KG1 (cell line): ENCODE data around the gene HSD17B2.
"Not testable (repeated sequence)": the region's sequence is repeated elsewhere in the genome, so short reads cannot be mapped to it uniquely, and the experiment has no call there.

Experiments used
- DNase-seq: peaks from one replicate; lab custom pipeline; 2025; lab: John Stamatoyannopoulos, UW

HSD17B2 gene, protein sequence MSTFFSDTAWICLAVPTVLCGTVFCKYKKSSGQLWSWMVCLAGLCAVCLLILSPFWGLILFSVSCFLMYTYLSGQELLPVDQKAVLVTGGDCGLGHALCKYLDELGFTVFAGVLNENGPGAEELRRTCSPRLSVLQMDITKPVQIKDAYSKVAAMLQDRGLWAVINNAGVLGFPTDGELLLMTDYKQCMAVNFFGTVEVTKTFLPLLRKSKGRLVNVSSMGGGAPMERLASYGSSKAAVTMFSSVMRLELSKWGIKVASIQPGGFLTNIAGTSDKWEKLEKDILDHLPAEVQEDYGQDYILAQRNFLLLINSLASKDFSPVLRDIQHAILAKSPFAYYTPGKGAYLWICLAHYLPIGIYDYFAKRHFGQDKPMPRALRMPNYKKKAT

GRCh38 chr16:82034981-82035612 is at the start of gene HSD17B2:
TSS of gene HSD17B2 (plus strand) at chr16:82035253. CDS start at chr16:82035425, 172 bp downstream.
- DNase-seq = no peak

DNA sequence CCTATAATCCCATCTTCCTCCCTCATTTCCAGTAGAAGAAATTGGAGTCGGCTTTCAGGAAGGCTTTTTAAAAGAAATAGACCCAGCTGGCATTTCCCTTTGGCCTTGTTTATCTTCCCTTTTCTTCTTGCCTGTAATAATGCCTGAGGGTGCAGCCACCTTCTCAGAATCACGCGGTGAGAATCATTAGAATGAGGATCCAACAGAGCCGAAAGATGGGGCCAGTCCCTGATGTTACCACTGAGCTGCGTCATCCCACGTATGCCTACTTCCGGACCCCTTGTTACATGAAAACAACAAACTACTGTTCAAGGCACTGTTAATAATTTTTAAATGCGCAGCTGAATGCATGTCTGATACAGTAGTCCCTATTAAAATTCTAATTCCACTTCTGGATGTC is 47.9 kb upstream of the HSD17B2 start:
- no peak for DNase-seq

DNA sequence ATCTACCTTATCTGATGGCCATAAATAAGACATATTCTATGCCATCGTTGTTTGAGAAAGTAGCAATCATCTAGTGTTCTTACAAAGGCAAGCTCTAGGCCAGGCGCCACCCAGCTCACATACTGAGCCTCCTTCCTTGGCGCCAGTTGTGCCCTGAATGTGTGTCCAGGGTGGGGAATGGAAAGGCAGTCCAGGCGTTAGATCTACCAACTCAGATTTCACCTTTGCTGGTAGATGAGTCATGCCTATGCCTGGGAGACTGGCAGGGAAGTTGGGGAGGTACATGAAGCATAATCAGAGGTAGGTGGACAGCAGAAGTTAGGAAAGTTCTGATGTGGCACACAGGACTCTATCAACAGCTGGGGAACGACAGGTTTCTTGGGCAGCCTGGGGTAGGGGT is 47.3 kb upstream of the HSD17B2 start:
- no peak for DNase-seq

DNA sequence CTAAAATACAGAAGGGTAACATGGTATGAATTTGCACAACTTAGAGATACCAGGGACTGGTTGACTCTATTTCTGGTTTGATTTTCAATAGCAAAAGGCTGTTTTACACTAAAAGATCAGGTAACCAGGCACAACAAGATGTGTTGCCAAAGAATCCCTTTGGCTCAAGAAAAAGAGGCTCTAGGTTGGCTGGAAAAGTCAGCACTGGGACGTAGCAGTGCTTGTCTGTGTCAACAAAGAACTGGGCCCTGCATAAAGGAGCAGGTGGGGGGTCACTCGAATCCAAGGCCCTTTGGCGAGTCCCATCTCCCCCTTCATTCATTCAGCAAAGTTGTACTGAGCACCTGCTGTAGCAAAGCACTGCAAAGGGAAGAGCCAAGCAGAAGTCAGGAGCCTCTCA is 42.2 kb upstream of the HSD17B2 start:
- DNase-seq = no peak

GRCh38 chr16:81994485-81994884 is 40.6 kb upstream of the HSD17B2 start:
- DNase-seq = no peak

DNA sequence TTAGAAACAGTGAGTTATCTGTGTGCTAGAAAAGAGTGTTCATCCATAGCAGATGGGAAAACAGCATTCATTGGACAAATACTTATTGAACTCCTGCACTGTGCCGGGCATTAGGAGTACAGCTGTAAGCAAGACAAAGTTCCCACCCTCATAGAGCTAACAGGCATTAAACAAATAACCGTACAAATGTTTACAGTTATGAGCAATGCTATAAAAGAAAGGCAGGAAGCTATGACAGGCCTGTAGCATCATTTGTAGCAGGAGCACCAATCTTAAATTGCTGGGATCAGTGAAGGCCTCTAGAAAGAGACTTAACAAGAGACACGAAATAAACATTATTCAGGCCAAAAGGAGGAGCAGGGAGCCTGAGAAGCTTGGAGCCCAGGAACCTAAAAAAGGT is 39.4 kb upstream of the HSD17B2 start:
- no peak for DNase-seq

DNA sequence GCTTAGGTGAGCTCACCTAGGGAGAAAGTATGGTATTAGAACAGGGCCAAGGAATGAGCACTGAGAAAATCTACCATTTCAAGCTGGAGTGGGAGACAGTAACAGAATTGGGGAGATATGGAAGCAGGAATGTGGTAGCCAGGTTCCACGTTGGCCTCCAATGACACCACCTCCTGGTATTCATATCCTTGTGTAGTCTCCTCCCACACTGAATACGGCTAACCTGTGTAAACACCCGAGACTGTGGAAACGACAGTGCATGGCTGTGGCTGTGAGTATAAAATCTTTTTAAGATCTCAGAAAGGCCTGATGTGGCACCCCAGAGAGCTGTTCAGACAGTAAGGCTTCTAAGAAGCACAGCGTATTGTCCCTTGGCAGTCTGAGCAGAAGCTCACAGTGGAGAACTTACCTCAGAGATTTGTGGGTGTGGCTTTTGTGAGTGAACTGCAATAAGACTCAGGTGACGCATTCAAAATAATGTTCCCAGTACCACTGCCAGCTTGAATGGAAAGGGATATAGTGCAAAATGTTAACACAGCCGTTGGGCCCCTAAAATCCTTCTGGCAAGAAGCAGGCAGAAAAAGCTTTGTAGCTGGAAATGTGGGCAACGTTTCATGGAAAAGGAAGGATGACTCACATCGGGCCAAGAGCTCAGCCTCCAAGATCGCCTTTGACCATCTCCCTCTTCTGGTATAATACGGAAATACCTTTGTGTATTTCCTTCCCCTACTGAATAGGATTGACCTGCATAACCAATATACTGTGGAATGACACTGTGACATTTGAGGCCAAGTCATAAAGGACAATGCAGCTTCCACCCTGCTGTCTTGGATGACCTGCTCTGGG is 38.2 kb upstream of the HSD17B2 start:
- DNase-seq = no peak

DNA sequence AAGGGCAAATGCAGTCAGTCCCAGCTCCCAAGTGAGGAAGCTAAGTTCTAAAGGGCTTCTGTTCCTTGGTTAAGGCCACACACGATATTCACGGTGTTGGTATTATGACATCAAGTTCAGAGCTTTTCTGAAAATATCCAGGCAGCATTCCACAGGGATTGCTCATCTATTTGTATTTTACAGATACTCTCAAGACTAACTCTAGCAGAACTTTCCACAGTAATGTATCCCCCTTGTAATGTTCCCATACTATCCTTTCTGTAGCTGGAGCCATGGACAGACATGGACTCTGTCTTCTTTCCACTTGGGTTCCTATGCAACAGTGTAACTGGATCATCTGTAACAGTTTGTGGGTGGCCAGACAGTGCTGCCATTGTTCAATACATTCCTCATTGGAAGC is 37.3 kb upstream of the HSD17B2 start:
- DNase-seq = no peak

DNA sequence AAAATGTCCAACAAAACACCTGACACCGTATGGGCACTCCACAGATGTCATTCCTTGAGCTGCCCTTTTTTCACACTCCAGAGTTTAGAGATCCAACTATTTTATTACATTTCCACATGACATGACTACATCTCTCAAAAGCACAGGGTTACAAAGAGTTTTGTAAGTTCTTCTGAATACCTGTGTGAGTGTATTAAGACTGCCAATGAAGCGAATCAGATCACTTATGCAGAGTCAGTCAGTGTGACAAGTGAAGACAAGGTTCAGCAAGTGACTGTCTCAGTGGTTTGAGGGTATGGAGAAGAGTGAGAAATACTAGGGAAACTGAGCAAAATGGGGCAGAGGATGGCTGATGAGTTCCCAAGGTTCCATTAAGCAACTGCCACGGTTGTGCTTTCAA is 32.2 kb upstream of the HSD17B2 start:
- DNase-seq = no peak

DNA sequence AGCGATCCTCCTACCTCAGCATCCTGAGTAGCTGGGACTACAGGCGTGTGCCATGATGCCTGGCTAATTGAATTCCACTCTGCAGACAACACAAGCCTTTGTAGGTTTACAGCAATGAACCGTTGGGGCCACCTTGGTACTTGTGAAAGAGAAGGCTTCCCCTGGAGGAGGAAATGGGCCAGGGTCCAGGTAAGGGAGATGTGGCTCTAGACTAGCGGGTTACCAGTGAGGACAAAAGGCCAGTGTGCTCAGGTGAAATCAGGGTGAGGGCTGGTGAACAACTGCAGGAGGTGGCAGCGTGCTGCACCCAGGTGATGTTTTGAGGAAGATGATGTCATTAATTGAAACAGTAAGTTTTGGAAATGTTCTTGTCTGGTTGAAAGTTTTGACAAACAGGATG is 30.5 kb upstream of the HSD17B2 start:
- DNase-seq = no peak

DNA sequence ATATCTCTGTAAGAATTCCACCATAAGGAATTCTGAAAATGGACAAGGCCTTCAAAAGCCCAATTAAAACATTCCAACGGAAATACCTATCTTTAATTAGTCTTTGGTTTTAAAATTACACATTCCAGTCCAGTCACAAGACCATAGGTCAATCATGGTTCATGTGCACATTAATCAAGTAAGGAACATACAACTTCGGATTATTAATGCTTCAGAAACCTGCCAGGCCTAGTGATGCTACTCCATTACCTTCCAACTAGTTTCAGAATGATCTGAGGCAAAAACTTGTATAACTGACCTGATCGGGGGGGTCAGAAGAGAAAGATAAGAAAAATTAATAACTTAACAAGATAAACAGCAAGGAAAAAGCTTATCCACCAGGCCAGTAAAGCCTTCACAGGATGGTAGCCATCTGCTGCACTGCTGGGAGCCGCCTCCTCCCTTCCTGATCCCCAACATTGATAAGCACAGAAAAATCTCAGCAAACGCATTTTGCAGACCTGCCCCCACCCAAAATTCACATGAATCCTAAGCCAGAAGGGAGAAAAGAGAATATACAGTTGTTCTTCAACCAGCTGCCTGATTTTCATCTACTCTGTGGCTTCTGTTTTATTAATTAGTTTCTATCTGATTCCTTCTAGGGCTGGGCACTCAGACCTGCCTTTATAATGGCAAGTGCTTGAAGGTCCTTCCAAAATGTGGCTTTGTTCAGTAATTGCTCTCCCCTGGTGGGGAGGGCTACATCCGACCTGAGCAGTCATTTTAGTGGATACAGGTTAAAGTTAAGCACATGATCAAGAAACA is 29.8 kb upstream of the HSD17B2 start:
- no peak for DNase-seq

GRCh38 chr16:82006036-82006435 is 29.0 kb upstream of the HSD17B2 start:
- DNase-seq = no peak

DNA sequence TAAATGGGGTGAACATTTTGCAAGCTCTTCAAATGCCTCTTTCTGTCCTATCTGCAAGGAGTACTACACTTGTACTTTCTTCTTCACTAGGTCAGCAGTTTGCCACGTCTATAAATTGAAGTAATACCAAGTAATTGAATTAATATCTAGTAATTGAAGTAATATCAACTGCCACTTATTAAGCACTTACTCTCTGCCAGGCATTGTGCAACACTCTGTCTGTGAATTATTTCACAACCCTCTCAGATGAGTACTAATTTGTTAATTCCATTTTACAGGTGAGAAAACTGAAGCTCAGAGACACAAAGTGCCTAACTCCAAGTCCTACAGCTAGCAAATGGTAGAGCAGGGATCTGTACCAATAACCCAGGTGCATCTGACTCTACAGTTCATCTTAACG is 27.9 kb upstream of the HSD17B2 start:
- no peak for DNase-seq

GRCh38 chr16:82008957-82009592 is 26.0 kb upstream of the HSD17B2 start:
- no peak for DNase-seq

- DNase-seq = not testable (repeated sequence)
These were observed 25.3 kb upstream of the HSD17B2 start for GRCh38 chr16:82009789-82010188.

- DNase-seq = no peak
These were observed 24.4 kb upstream of the HSD17B2 start for GRCh38 chr16:82010649-82011048.

GRCh38 chr16:82011199-82011641 is 23.8 kb upstream of the HSD17B2 start, which contains the start of gene SDR42E1:
TSS of gene SDR42E1 (minus strand) at chr16:82011470. CDS start at chr16:82000858, 10,612 bp downstream.
- no peak for DNase-seq

DNA sequence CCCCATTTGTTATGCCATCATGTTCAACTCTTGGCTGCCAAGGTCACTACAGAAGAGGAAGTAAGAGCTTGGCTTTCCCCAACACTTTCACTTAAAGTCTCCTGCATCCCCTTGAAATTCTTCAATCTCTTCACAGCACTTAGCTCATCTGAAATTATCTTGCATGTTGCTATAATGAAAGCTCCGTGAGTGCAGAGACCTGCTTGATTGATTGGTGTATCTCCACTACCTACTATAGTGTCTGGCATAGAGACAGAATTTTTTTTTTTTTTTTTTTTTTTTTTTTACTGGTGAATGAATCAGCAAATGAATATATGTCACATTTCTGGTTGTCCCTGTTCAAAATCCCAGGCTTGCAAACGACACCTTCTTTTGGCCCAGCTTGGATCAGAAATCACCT is 21.9 kb upstream of the HSD17B2 start:
- no peak for DNase-seq

GRCh38 chr16:82016263-82016662 is 18.8 kb upstream of the HSD17B2 start:
- no peak for DNase-seq

DNA sequence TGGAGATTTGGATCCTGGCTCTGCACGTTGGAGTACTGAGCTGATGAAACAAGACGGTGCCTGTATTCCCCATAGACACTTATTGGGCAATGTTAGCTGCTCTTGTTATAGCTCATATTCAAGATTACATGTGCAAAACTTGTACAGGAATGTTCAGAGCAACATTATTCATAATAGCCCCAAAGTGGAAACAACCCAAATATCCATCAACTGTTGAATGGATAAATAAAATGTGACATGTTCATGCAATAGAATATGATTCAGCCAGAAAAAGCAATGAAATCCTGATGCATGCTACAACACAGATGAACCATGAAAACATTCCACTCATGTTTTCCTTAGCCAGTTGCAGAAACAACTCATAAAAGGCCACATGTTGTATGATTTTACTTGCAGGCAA is 18.1 kb upstream of the HSD17B2 start:
- DNase-seq = no peak

DNA sequence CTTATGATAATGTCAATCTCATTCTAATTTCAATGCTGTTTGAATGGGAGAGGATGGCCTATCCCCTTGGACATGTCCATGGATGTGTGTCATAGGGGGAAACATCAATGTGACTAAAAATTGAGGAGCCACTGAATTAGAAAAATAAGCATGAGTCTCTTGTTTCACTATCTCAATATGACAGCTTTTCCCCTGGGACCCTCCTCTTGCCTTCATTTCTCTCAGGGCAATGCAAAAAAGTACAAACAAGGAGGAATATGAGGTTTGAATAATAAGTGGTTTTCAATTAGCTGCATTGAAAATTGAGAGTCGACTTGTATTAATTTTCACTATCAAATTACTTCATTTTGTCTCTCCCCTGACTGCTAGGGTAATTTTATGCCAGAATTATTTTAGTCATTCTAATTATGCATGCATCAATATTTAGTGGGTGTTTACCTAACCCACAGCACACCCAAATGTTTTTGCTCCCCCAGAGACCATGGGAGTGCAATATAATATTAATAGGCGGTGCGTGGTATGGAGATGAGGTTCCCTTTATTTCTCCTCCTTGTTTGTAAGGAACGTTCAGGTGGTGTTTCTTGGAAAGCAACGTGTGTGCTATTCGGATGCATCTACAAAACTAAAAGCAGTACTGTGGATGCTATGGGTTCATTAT is 17.0 kb upstream of the HSD17B2 start:
- DNase-seq = no peak
